A673 (cell line): ENCODE results near the gene FLT1. TPM values are rescaled to one million over a fixed set of nuclear protein-coding genes. Genes with fewer than 3 reads are reported as not detected.

Source experiments
- BruUV-seq: library from RNA; stranded (reverse); fragments of 400-500 nt; replicated peaks from 2 replicates; lab custom pipeline; 2021; lab: Mats Ljungman, UMichigan
- CTCF ChIA-PET: fragments of 300-600 bp; sonication (Branson Sonifier 250); formaldehyde crosslinking; loops from one replicate; lab custom pipeline; 2022; ENCODE audit warnings: antibody characterized with exemption; lab: Charles Lee
- POLR2A ChIA-PET: fragments of 300-600 bp; sonication (Branson Sonifier 250); formaldehyde crosslinking; loops from one replicate; lab custom pipeline; 2022; ENCODE audit warnings: antibody characterized with exemption; ENCODE audit not compliant: low non-redundant PET; lab: Charles Lee
- DNase-seq: peaks from one replicate; pipeline ENCODE4 v3.0.0-alpha.2; 2015; ENCODE audit warnings: low spot score
- H3K27ac ChIP-seq: fragments of 200-600 bp; sonication (generic); 2 replicates; pipeline ENCODE4 v1.5.1; 2016; ENCODE audit warnings: mixed run types, low read depth, mild to moderate bottlenecking, mixed read lengths, antibody characterized with exemption, low read length; ENCODE audit not compliant: poor library complexity, severe bottlenecking
- H3K27me3 ChIP-seq: fragments of 200-600 bp; sonication (generic); replicated peaks from 2 replicates; pipeline ENCODE4 v1.6.1; 2017; ENCODE audit warnings: mixed run types, low read depth, mild to moderate bottlenecking, mixed read lengths, antibody characterized with exemption, low read length; ENCODE audit not compliant: insufficient read depth, poor library complexity
- H3K36me3 ChIP-seq: fragments of 200-600 bp; sonication (generic); 2 replicates; pipeline ENCODE4 v1.6.1; 2016; ENCODE audit warnings: mixed run types, mild to moderate bottlenecking, mixed read lengths, antibody characterized with exemption, low read length; ENCODE audit not compliant: insufficient read depth, poor library complexity, severe bottlenecking
- H3K4me1 ChIP-seq: fragments of 200-600 bp; sonication (generic); 2 replicates; pipeline ENCODE4 v1.6.1; 2017; ENCODE audit warnings: mixed run types, mild to moderate bottlenecking, mixed read lengths, antibody characterized with exemption, low read length; ENCODE audit not compliant: insufficient read depth, poor library complexity, severe bottlenecking
- H3K4me3 ChIP-seq: fragments of 200-600 bp; sonication (generic); 2 replicates; pipeline ENCODE4 v1.5.1; 2016; ENCODE audit warnings: low read depth, mixed run types, mild to moderate bottlenecking, mixed read lengths, low read length; ENCODE audit not compliant: poor library complexity, severe bottlenecking
- H3K9me3 ChIP-seq: fragments of 200-600 bp; sonication (generic); 2 replicates; pipeline ENCODE4 v1.6.1; 2016; ENCODE audit warnings: mixed run types, low read depth, mild to moderate bottlenecking, mixed read lengths, antibody characterized with exemption, low read length; ENCODE audit not compliant: poor library complexity, severe bottlenecking
- CTCF ChIP-seq: fragments of 300-800, 200-600 bp; sonication (generic); conservative IDR thresholded peaks from 2 replicates; pipeline ENCODE4 v1.5.1; 2017; ENCODE audit warnings: low read depth, mild to moderate bottlenecking, antibody characterized with exemption, low read length, moderate library complexity, mixed read lengths
- EZH2 ChIP-seq: fragments of 200-600 bp; sonication (generic); IDR thresholded peaks from 2 replicates; pipeline ENCODE4 v1.6.1; 2017; ENCODE audit warnings: borderline replicate concordance, low read depth, mild to moderate bottlenecking, mixed read lengths, antibody characterized with exemption, low read length; ENCODE audit not compliant: poor library complexity, severe bottlenecking
- intact Hi-C: fragments of 100-400 bp; cut with micrococcal nuclease; formaldehyde crosslinking; loops from one replicate; pipeline ENCODE4 v1.10.0; 2022; ENCODE audit not compliant: unreplicated experiment
- total RNA-seq: library from RNA; stranded (reverse); gene quantifications from 2 replicates; pipeline ENCODE4 v1.2.3, GENCODE V29; 2021

The FLT1 gene
- total RNA-seq, 1 experiment from 2014 or later, result 5.2 TPM

DNA sequence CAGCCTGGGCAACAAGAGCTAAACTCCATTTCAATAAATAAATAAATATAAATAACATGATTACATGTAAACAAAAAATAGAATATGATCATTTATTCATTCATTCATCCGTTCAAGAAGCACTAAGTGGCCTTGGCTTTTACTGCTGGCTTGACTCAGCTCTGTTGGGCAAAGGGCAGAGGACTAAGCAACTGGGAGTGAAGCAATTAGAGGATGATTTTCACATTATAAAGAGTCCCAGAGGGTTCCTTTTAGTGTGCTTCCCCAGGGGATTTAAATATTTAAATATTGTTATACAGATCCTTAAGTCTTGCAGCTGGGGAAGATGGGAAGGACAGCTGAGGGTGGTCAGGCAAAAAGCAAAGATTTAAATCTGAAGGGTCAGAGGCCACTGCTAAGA lies 34.9 kb upstream of the FLT1 start:
- BruUV-seq, result no TSS peak
- H3K27ac ChIP-seq, result no peak overlapping the region
- peak; percentile 52 for DNase-seq
- no peaks in the 10 kb centered on the region for H3K9me3 ChIP-seq
- no peak overlapping the region for H3K4me3 ChIP-seq
- CTCF ChIA-PET, result no interaction called here
- POLR2A ChIA-PET, result no interaction called here
- H3K4me1 ChIP-seq, result peaks cover 20% of the 10 kb centered on the region
- no peak for TF ChIP-seq CTCF
- no peak for TF ChIP-seq EZH2
- H3K27me3 ChIP-seq, result no peaks in the 10 kb centered on the region
- intact Hi-C loops, result loop anchor here (5.0 kb wide), 1 partner anchor 107 kb away; no protein-coding TSS in a partner anchor
- no peaks in the 10 kb centered on the region for H3K36me3 ChIP-seq

- TF ChIP-seq EZH2 (no peak), CTCF (no peak)
- ChIA-PET POLR2A (interaction anchor here (0.6 kb wide), 1 partner anchor 193 kb away, joined by 4 read pairs; no protein-coding TSS in a partner anchor), CTCF (no interaction called here)
- H3K9me3 ChIP-seq, result no peaks in the 10 kb centered on the region
- H3K4me1 ChIP-seq, result peaks cover 20% of the 10 kb centered on the region
- H3K4me3 ChIP-seq, result no peak overlapping the region
- no peaks in the 10 kb centered on the region for H3K36me3 ChIP-seq
- BruUV-seq, result no TSS peak
- no peaks in the 10 kb centered on the region for H3K27me3 ChIP-seq
- intact Hi-C loops, result no loop called here
- H3K27ac ChIP-seq, result no peak overlapping the region
- DNase-seq, result no peak
Measured at GRCh38 chr13:28528848-28529247, 33.9 kb upstream of the FLT1 start.

- no peaks in the 10 kb centered on the region for H3K36me3 ChIP-seq
- H3K9me3 ChIP-seq, result no peaks in the 10 kb centered on the region
- TF ChIP-seq CTCF (no peak), EZH2 (no peak)
- CTCF ChIA-PET, result no interaction called here
- POLR2A ChIA-PET, result no interaction called here
- no peak for DNase-seq
- BruUV-seq, result no TSS peak
- no peaks in the 10 kb centered on the region for H3K27me3 ChIP-seq
- H3K4me1 ChIP-seq, result peaks cover 20% of the 10 kb centered on the region
- intact Hi-C loops, result no loop called here
- no peak overlapping the region for H3K4me3 ChIP-seq
- H3K27ac ChIP-seq, result no peak overlapping the region
Measured at GRCh38 chr13:28528388-28528787, 33.5 kb upstream of the FLT1 start.
